H1 (cell line): ENCODE results near the gene PDE4D. TPM values are rescaled to one million over a fixed set of nuclear protein-coding genes. Genes with fewer than 3 reads are reported as not detected.

ENCODE experiments used
- CTCF ChIA-PET: fragments of 300-600 bp; sonication (Branson Sonifier 250); formaldehyde crosslinking; loops from one replicate; lab custom pipeline; 2021; ENCODE audit not compliant: partially characterized antibody; lab: Charles Lee
- POLR2A ChIA-PET: fragments of 300-600 bp; sonication (Branson Sonifier 250); formaldehyde crosslinking; loops from one replicate; lab custom pipeline; 2021; ENCODE audit warnings: inconsistent platforms; ENCODE audit not compliant: partially characterized antibody; lab: Charles Lee
- DNase-seq, 2 experiments: peaks; one replicate each; pipeline versions ENCODE4 v3.0.0 to v3.0.0-alpha.2; 2010 to 2022; ENCODE audit warnings: low spot score in 2 of 2, low read depth in 1 of 2, mixed read lengths in 1 of 2
- FAIRE-seq: peaks from 2 replicates; lab custom pipeline; 2011; peaks lifted over from hg19 to GRCh38; lab: Jason Lieb, UNC
- H2AFZ ChIP-seq: 2 replicates; pipeline ENCODE4 v1.8.1; 2012; ENCODE audit warnings: low read length, inconsistent platforms
- H2AK5ac ChIP-seq: 2 replicates; pipeline ENCODE4 v1.6.1; 2013; ENCODE audit warnings: low read depth, low read length
- H2BK120ac ChIP-seq: replicated peaks from 2 replicates; pipeline ENCODE3; 2013; ENCODE audit warnings: low read depth, low read length, inconsistent platforms
- H2BK12ac ChIP-seq: 2 replicates; pipeline ENCODE4 v1.6.1; 2013; ENCODE audit warnings: low read depth, low read length
- H2BK15ac ChIP-seq: 2 replicates; pipeline ENCODE4 v1.6.1; 2013; ENCODE audit warnings: low read length
- H2BK20ac ChIP-seq: 2 replicates; pipeline ENCODE4 v1.6.1; 2013; ENCODE audit warnings: low read length
- H2BK5ac ChIP-seq: 2 replicates; pipeline ENCODE4 v1.6.1; 2013; ENCODE audit warnings: low read depth, low read length
- H3K14ac ChIP-seq: 2 replicates; pipeline ENCODE4 v1.6.1; 2013; ENCODE audit warnings: inconsistent platforms; ENCODE audit not compliant: insufficient read length
- H3K18ac ChIP-seq: 2 replicates; pipeline ENCODE4 v1.6.1; 2013; ENCODE audit warnings: low read length; ENCODE audit errors: extremely low read depth
- H3K23ac ChIP-seq: 2 replicates; pipeline ENCODE4 v1.6.1; 2013; ENCODE audit warnings: inconsistent platforms; ENCODE audit not compliant: insufficient read length
- H3K23me2 ChIP-seq: 2 replicates; pipeline ENCODE4 v1.6.1; 2013; ENCODE audit warnings: low read depth, low read length
- H3K27ac ChIP-seq: 2 replicates; pipeline ENCODE4 v1.6.1; 2011; ENCODE audit warnings: low read depth, low read length, inconsistent platforms
- H3K27me3 ChIP-seq, 4 experiments: replicated peaks in 1 of 4; 1 replicate in 1 of 4; 2 replicates in 3 of 4; pipeline versions ENCODE4 v1.6.1 to v1.8.1; 2011 to 2013; ENCODE audit warnings: low read length in 3 of 4, mild to moderate bottlenecking in 3 of 4, inconsistent platforms in 2 of 4, mixed read lengths in 2 of 4, moderate library complexity in 1 of 4; ENCODE audit not compliant: control insufficient read depth in 3 of 4, insufficient read depth in 3 of 4; ENCODE audit errors: extremely low read depth in 1 of 4
- H3K36me3 ChIP-seq, 4 experiments: 2 replicates each; pipeline versions ENCODE4 v1.6.1 to v1.8.1; 2011 to 2013; ENCODE audit warnings: mild to moderate bottlenecking in 4 of 4, low read length in 3 of 4, moderate library complexity in 2 of 4, control low read depth in 1 of 4, inconsistent platforms in 1 of 4; ENCODE audit not compliant: insufficient read depth in 4 of 4, control insufficient read depth in 2 of 4
- H3K4ac ChIP-seq: replicated peaks from 2 replicates; pipeline ENCODE3; 2013; ENCODE audit warnings: low read length, low read depth, mixed read lengths, inconsistent platforms; ENCODE audit not compliant: insufficient read length
- H3K4me1 ChIP-seq, 4 experiments: replicated peaks in 1 of 4; 1 replicate in 1 of 4; 2 replicates in 3 of 4; pipeline versions ENCODE4 v1.6.1 to v1.8.1; 2011 to 2013; ENCODE audit warnings: low read length in 3 of 4, inconsistent platforms in 2 of 4, mixed read lengths in 1 of 4; ENCODE audit not compliant: insufficient read depth in 4 of 4, control insufficient read depth in 3 of 4
- H3K4me2 ChIP-seq, 2 experiments: 2 replicates each; pipeline versions ENCODE4 v1.6.1 to v1.8.1; 2011 to 2013; ENCODE audit warnings: low read depth in 2 of 2, low read length in 2 of 2, control low read depth in 1 of 2, inconsistent platforms in 1 of 2, mild to moderate bottlenecking in 1 of 2; ENCODE audit not compliant: insufficient read depth in 1 of 2
- H3K4me3 ChIP-seq, 4 experiments: fragments of 200-600, 300-600 bp in 1 of 4; sonication (generic), shearing (Covaris generic), sonication (Bioruptor Twin) in 1 of 4; 2 replicates each; pipeline versions ENCODE4 v1.5.1 to v1.8.1; 2011 to 2016; ENCODE audit warnings: low read length in 4 of 4, low read depth in 3 of 4, control low read depth in 2 of 4, inconsistent platforms in 2 of 4, mild to moderate bottlenecking in 2 of 4, mixed read lengths in 1 of 4, moderate library complexity in 1 of 4; ENCODE audit not compliant: insufficient read depth in 2 of 4; ENCODE audit errors: extremely low read depth in 1 of 4
- H3K56ac ChIP-seq: replicated peaks from 2 replicates; pipeline ENCODE3; 2013; ENCODE audit warnings: low read depth, mild to moderate bottlenecking, mixed read lengths, low read length, inconsistent platforms; ENCODE audit not compliant: insufficient read length
- H3K79me1 ChIP-seq: 2 replicates; pipeline ENCODE4 v1.6.1; 2013; ENCODE audit warnings: low read depth, low read length, control low read depth
- H3K79me2 ChIP-seq, 2 experiments: 2 replicates each; pipeline versions ENCODE4 v1.6.1 to v1.8.1; 2012 to 2013; ENCODE audit warnings: low read length in 2 of 2, mild to moderate bottlenecking in 2 of 2, inconsistent platforms in 1 of 2; ENCODE audit not compliant: insufficient read depth in 2 of 2, control insufficient read depth in 1 of 2
- H3K9ac ChIP-seq, 4 experiments: replicated peaks in 1 of 4; 1 replicate in 1 of 4; 2 replicates in 3 of 4; pipeline versions ENCODE4 v1.6.1 to v1.8.1; 2011 to 2013; ENCODE audit warnings: low read depth in 3 of 4, low read length in 3 of 4, control low read depth in 2 of 4, mild to moderate bottlenecking in 2 of 4, moderate library complexity in 2 of 4, inconsistent platforms in 1 of 4; ENCODE audit errors: extremely low read depth in 1 of 4
- H3K9me3 ChIP-seq, 2 experiments: 2 replicates each; pipeline versions ENCODE4 v1.6.1 to v1.8.1; 2012 to 2013; ENCODE audit warnings: mild to moderate bottlenecking in 2 of 2, moderate library complexity in 2 of 2, control low read depth in 1 of 2, inconsistent platforms in 1 of 2, low read depth in 1 of 2, low read length in 1 of 2, mixed read lengths in 1 of 2; ENCODE audit not compliant: insufficient read depth in 2 of 2
- H4K20me1 ChIP-seq, 2 experiments: replicated peaks in 1 of 2; 2 replicates each; pipeline versions ENCODE3 to v1.8.1; 2011 to 2013; ENCODE audit warnings: inconsistent platforms in 2 of 2, low read length in 2 of 2, mild to moderate bottlenecking in 1 of 2; ENCODE audit not compliant: insufficient read depth in 2 of 2, control insufficient read depth in 1 of 2
- H4K5ac ChIP-seq: 2 replicates; pipeline ENCODE4 v1.6.1; 2013; ENCODE audit warnings: low read length, low read depth, mixed read lengths, inconsistent platforms; ENCODE audit not compliant: insufficient read length
- H4K8ac ChIP-seq: 2 replicates; pipeline ENCODE4 v1.8.0; 2013; ENCODE audit warnings: mild to moderate bottlenecking, moderate library complexity, low read length, inconsistent platforms; ENCODE audit not compliant: insufficient read depth; ENCODE audit errors: extremely low read depth
- H4K91ac ChIP-seq: replicated peaks from 2 replicates; pipeline ENCODE3; 2013; ENCODE audit warnings: low read length, mixed read lengths, inconsistent platforms; ENCODE audit not compliant: insufficient read length
- NANOG ChIP-seq: IDR thresholded peaks from 2 replicates; pipeline ENCODE4 v1.6.1; 2011; ENCODE audit warnings: low read length, low read depth, mild to moderate bottlenecking, inconsistent platforms; ENCODE audit not compliant: insufficient read depth, poor library complexity, severe bottlenecking
- WGBS, 2 experiments: shearing (Covaris generic) in 1 of 2; methylation state at CpG; one replicate each; pipeline versions ENCODE4 v1.1.6 to v1.1.7; 2013 to 2015; ENCODE audit warnings: low lambda C conversion rate in 2 of 2, mixed read lengths in 2 of 2, inconsistent platforms in 1 of 2, low coverage in 1 of 2, missing lambda C conversion rate in 1 of 2; ENCODE audit not compliant: insufficient replicate concordance in 2 of 2, insufficient coverage in 1 of 2, insufficient read length in 1 of 2; ENCODE audit errors: extremely low coverage in 1 of 2, missing lambda C conversion rate in 1 of 2; 5-methylcytosine and 5-hydroxymethylcytosine counted together
- polyA plus RNA-seq, 7 experiments: library from polyadenylated mRNA; depleted of rRNA in 3 of 7; stranded (reverse) in 5 of 7; unstranded in 2 of 7; fragments of >200 nt in 5 of 7; fragments of 200-250 nt in 2 of 7; gene quantifications; 1 replicate in 5 of 7; 2 replicates in 1 of 7; 4 replicates in 1 of 7; pipeline versions ENCODE4 v1.2.1 to v1.2.3, GENCODE V29; 2011 to 2013; ENCODE audit warnings: missing spikeins in 2 of 7, mixed read lengths in 2 of 7
- total RNA-seq: library from RNA; stranded (reverse); fragmentation: NEBNext Ultra II Directional; extraction: Animal tissue kit (Norgen Biotek cat#: 25700); gene quantifications from 2 replicates; pipeline ENCODE4 v1.2.1, GENCODE V29; 2021

Gene PDE4D
- total and polyA plus RNA-seq, 2 of the 8 experiments (the other 6 are each of a cell fraction or from before 2014, with no cell fraction given), result 2.3 to 3.7 TPM

- 90% methylated on average over 2 of the region's 2 CpGs; no CpG with 5 or more reads in 1 of the 2 experiments for WGBS, 2 experiments
- FAIRE-seq (no peak), DNase-seq (no peak)
Measured at GRCh38 chr5:59789197-59789596, 104.3 kb downstream of the PDE4D start.

More at GRCh38 chr5:59789197-59789596, 104.3 kb downstream of the PDE4D start:
- no peak overlapping the region for H2BK12ac ChIP-seq
- no peak overlapping the region for H2AFZ ChIP-seq
- TF ChIP-seq NANOG, result no peak
- no peaks in the 10 kb centered on the region for H3K9me3 ChIP-seq
- H3K23me2 ChIP-seq, result no peaks in the 10 kb centered on the region
- H3K4me3 ChIP-seq, result no peak overlapping the region
- no peak overlapping the region for H3K18ac ChIP-seq
- H4K8ac ChIP-seq, result no peak overlapping the region
- H3K4ac ChIP-seq, result no peak overlapping the region
- no peaks in the 10 kb centered on the region for H3K79me2 ChIP-seq
- no peak overlapping the region for H3K14ac ChIP-seq
- ChIA-PET CTCF (interaction anchor here (0.6 to 2.2 kb wide), 9 partner anchors 11 to 743 kb away, joined by 3 to 15 read pairs (median 4); no protein-coding TSS in a partner anchor), POLR2A (no interaction called here)
- no peak overlapping the region for H3K4me2 ChIP-seq
- no peaks in the 10 kb centered on the region for H3K79me1 ChIP-seq
- no peak overlapping the region for H3K56ac ChIP-seq
- no peak overlapping the region for H2BK20ac ChIP-seq
- H3K27ac ChIP-seq, result no peak overlapping the region
- no peaks in the 10 kb centered on the region for H4K20me1 ChIP-seq
- H3K23ac ChIP-seq, result no peak overlapping the region
- H2BK5ac ChIP-seq, result no peak overlapping the region
- H3K27me3 ChIP-seq, result no peaks in the 10 kb centered on the region
- no peak overlapping the region for H2BK15ac ChIP-seq
- H3K4me1 ChIP-seq, result peaks cover 0 to 4% (median 1%) of the 10 kb centered on the region in 4 experiments; a peak in 3 of 7 replicates
- H4K5ac ChIP-seq, result no peak overlapping the region
- H3K9ac ChIP-seq, result no peak overlapping the region
- no peak overlapping the region for H2BK120ac ChIP-seq
- H4K91ac ChIP-seq, result no peak overlapping the region
- no peaks in the 10 kb centered on the region for H3K36me3 ChIP-seq
- no peak overlapping the region for H2AK5ac ChIP-seq
